Middle frontal gyrus (tissue), 1 donor: ENCODE data around the gene BBLN.

Experiments used
- DNase-seq: peaks from one replicate; pipeline ENCODE4 v3.0.0-alpha.2; 2015; ENCODE audit warnings: low spot score; ENCODE audit errors: extremely low spot score

BBLN gene

GRCh38 chr9:128144239-128145181, 15.6 kb upstream of the BBLN start:
- no peak for DNase-seq

GRCh38 chr9:128145536-128145935, 14.5 kb upstream of the BBLN start:
- DNase-seq: no peak

DNA sequence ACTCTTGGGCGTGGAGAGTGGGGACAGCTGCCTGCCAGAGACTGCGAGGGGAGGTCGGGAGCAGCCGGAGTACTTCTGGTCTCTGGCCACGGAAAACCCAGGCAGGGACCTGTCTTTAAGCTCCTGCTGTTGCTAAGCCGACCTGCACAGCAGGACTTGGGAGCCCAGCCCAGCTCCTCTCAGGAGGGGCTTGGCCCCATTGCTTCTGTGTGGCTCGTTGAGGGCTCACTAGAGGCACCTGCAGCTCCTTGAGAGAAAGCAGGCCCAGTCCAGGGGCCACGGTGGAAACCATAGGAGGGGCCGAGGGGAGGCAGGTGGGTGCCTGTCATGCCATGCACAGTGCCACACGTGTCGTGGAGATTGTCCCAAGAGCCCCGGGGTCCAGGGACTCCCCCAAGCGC, 14.1 kb upstream of the BBLN start:
- DNase-seq: no peak

DNA sequence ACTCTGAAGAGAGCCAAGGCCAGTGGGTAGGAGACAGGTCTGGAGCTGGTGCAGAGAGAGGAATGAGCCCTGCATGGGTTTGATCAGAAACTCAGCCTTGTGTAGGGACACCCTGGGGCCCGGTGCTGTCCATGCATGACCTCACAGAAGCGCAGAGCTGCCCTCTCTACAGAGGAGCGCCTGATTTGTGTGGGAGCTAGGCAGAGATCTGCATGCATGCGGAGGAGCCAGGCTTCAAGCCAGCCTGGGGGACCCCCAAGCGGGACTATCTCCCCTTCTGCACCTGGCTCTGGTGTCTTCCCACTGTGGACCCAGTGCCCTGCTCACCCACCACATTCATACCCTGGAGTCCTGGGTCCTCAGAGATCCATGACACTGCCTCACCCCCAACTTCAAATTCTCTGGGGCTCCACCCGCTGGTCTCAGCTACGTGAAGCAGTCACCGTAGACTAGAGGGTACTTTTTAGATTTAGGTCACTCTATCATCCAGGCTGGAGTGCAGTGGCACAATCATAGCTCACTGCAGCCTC, 13.4 kb upstream of the BBLN start:
- no peak for DNase-seq

DNA sequence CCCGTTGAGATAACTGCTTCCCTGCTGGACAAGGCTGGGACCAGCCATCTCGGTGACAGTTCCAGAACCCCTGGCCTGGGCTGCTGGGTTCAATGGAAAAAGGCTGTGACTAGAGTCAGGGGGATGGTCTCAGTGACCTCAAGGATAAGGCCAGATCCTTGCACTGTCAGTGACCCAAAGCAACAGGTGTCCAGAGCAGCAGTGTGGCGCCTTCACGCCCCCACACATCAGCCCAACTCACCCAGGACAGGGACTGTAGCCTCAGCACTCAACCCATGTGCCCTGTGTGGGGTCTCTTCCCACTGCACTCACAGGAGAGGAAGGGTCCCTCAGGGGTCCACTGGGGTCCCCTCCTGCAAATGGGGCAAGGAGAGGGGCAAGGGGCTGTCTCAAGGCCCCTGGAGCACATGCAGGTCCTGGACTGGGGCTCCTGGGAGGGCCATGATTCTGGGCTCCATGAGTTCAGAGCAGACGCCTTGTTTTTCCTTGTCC, 11.5 kb upstream of the BBLN start:
- no peak for DNase-seq

GRCh38 chr9:128149001-128149701, 10.9 kb upstream of the BBLN start, which contains the start of gene LCN2:
Gene LCN2, plus strand, starts transcription at chr9:128149453. Its CDS starts 73 bp downstream, at chr9:128149526.
- no peak for DNase-seq

DNA sequence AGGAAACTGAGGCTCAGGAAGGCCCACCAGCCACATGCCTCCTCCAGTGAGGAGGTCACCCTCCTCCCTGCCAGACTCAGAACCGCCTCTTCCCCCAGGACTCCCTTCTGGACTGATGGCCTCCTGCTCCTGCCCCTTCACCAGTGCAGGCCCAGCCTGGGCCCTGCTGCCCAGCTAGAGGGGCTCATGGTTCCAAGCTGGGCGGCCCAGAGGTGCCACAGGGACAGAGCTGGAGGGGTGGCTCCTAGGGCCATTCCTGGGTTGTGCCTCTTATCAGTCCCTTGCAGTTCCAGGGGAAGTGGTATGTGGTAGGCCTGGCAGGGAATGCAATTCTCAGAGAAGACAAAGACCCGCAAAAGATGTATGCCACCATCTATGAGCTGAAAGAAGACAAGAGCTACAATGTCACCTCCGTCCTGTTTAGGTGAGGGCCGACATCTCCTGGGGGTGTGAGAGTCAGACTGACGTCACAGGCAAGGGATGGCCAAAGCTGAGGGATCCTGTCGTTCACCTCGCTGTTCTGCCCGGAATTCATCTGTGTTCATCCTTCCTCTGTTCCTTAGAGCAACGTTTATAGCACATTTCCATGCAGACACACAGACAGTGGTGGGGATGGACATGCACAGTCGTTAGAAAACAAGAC, 10.0 kb upstream of the BBLN start:
- DNase-seq: no peak

- DNase-seq: no peak
These were observed 9.3 kb upstream of the BBLN start for GRCh38 chr9:128150594-128151308.

- no peak for DNase-seq
These were observed 8.5 kb upstream of the BBLN start for GRCh38 chr9:128151309-128152132.

DNA sequence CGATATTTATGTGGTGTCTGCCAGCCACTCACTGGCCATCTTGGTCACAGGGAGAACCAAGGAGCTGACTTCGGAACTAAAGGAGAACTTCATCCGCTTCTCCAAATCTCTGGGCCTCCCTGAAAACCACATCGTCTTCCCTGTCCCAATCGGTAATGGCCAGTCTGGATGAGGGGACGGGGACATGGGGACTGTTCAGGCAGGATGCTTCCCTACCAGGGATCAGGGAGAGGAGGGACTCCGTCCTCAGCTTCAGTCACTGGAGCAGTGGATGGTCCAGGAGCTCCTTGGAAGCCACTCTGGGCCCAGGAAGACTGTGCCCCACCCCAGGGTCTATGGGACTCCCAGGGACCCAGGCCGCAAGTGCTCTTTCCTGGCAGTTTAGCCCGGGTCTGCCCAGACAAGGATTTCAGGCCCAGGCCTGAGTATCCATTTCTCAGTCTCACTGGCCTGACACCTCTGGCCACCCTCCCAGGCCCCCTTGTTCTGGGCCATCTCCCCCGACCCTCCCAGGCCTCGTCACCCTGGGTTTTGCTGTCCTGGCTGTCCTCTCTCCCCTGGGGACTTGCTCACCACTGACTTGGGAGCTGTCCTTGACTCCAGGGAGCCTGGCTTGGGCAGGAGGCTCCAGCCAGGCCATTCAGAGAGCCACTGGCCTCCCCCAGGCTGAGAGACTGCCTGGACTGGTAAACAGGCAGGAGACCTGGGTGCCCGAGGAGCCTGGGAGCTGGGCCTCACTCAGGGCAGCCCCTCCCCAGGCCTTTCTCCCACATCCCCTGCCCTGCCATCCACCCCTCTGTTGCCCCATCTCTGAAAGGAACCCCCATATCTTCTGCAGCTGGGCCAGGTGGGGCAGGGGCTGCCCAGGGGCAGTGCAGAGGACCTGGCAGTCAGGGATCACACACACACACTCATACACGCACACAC, 7.7 kb upstream of the BBLN start:
- DNase-seq: no peak

DNA sequence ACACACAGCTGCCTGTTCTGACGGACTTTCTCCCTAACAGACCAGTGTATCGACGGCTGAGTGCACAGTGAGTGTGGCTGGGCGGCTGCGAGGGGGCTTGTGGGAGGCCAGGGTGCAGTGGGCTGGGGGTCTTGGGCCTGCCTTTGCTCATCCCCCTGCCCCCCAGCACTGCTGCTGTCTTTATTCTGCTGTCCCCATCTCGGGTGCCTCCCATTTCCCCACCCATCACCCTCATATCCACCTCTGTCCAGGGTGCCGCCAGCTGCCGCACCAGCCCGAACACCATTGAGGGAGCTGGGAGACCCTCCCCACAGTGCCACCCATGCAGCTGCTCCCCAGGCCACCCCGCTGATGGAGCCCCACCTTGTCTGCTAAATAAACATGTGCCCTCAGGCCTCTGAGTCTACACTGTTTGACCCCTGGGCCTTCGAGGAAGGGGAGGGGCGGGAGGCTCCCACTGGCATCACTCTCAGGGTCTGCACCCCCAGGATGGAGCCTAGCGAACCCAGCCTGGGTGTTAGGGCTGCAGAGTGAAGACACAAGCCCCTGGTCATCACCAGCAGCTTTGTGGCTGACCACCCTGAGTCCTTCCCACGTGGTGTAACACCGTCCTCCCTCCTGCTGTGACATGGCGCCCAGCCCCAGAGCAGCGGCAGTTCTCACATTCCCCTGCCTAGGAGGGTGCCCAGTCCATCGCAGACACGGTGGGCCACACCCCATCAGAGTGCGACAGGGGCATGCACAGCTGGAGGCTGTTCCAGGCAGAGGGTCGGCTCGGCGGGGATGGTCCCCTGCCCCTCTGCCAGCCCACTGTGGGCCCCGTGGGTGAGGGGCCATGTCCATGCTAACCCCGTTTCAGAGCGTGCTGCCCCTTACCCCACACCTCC, 6.8 kb upstream of the BBLN start:
- no peak for DNase-seq

DNA sequence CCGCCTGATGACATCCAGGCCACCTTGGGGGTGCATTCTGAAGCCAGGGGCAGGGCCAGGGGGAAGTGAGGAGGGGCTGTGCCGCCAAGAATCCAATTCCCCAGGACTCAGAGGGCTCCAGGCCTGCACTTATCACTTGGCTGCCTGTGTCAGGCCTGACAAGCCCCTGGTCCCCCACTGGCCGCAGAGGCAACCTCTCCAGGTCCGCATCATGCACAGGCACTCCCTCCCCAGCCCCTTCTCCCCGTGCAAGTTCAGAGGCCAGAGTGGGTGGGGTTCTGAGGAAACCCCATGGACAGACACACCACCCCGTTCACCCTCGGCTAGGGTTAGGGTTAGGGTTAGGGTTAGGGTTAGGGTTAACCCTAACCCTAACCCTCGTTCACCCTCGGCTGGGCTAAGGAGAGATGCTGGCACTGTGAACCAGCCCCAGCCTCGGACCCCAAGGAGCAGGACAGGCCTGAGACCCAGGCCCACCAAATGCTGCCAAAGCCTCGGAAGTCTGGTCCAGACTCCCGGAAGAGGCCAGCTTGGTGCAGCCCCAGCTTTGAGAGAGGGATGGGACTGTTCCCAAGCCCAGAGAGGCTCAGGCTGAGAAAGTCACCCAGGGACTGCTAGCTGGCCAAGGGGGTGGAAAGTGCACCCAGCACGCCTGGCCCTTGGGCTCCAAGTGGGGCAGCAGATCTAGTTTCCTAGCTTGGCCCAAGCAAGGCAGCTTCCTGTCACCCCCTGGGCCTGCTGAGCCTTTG, 5.9 kb upstream of the BBLN start:
- DNase-seq: no peak

- DNase-seq: no peak
These were observed 4.1 kb upstream of the BBLN start for GRCh38 chr9:128155736-128156500.

DNA sequence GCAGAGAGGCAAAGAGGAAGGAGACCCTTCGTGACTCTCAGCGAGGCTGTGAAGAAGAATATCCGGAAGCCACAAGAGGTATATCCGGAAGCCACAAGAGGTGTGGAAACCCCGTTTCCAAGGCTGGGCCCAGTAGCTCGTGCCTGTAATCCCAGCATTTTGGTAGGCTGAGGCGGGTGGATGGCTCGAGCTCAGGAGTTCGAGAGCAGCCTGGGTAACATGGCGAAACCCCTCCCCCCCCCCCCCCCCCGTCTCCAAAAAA, 612 bp upstream of the BBLN start:
- DNase-seq: no peak

GRCh38 chr9:128160603-128160987, 530 bp downstream of the BBLN start:
- DNase-seq: no peak

GRCh38 chr9:128161215-128161902, 1.3 kb downstream of the BBLN start:
- no peak for DNase-seq
